Caco-2 (cell line): ENCODE measurements around the gene KRT78. TPM values are rescaled to one million over a fixed set of nuclear protein-coding genes. Genes with fewer than 3 reads are reported as not detected.

Source experiments
- BruUV-seq: library from RNA; stranded (reverse); fragments of 400-500 nt; replicated peaks from 2 replicates; lab custom pipeline; 2021; lab: Mats Ljungman, UMichigan
- CTCF ChIA-PET: fragments of 300-600 bp; sonication (Branson Sonifier 250); formaldehyde crosslinking; loops from one replicate; lab custom pipeline; 2022; ENCODE audit warnings: antibody characterized with exemption; lab: Charles Lee
- POLR2A ChIA-PET: fragments of 300-600 bp; sonication (Branson Sonifier 250); formaldehyde crosslinking; loops from one replicate; lab custom pipeline; 2022; ENCODE audit warnings: antibody characterized with exemption; lab: Charles Lee
- DNase-seq, 2 experiments: peaks; one replicate each; pipeline versions ENCODE4 v3.0.0 to v3.0.0-alpha.2; 2020 to 2022
- H3K27me3 ChIP-seq: replicated peaks from 2 replicates; pipeline ENCODE4 v1.6.0; 2011; ENCODE audit warnings: low read length; ENCODE audit not compliant: control insufficient read depth, insufficient read depth
- H3K36me3 ChIP-seq: 2 replicates; pipeline ENCODE4 v1.5.1; 2011; ENCODE audit warnings: low read length; ENCODE audit not compliant: control insufficient read depth, insufficient read depth
- H3K4me1 ChIP-seq: fragments of 250-450 bp; sonication (Bioruptor Pico); 2 replicates; pipeline ENCODE4 v1.5.1; 2020; ENCODE audit warnings: mild to moderate bottlenecking
- H3K4me3 ChIP-seq: 2 replicates; pipeline ENCODE4 v1.5.1; 2011; ENCODE audit warnings: low read depth, mild to moderate bottlenecking, control low read depth, low read length
- H3K9me3 ChIP-seq: fragments of 250-450 bp; sonication (Bioruptor Pico); 2 replicates; pipeline ENCODE4 v1.5.1; 2020; ENCODE audit warnings: mild to moderate bottlenecking, moderate library complexity
- H3K27ac Mint-ChIP-seq: one replicate; pipeline ENCODE4 v1.8.0; 2022; ENCODE audit warnings: mixed read lengths; ENCODE audit not compliant: unreplicated experiment
- H3K27me3 Mint-ChIP-seq: one replicate; pipeline ENCODE4 v1.8.0; 2022; ENCODE audit warnings: mixed read lengths; ENCODE audit not compliant: insufficient read depth, unreplicated experiment
- H3K36me3 Mint-ChIP-seq: one replicate; pipeline ENCODE4 v1.8.0; 2022; ENCODE audit warnings: mild to moderate bottlenecking, mixed read lengths; ENCODE audit not compliant: insufficient read depth, unreplicated experiment
- H3K4me1 Mint-ChIP-seq: one replicate; pipeline ENCODE4 v1.8.0; 2022; ENCODE audit warnings: low read depth, mixed read lengths; ENCODE audit not compliant: unreplicated experiment
- H3K4me3 Mint-ChIP-seq: one replicate; pipeline ENCODE4 v1.8.0; 2022; ENCODE audit warnings: mild to moderate bottlenecking, moderate library complexity, mixed read lengths; ENCODE audit not compliant: unreplicated experiment
- H3K9me3 Mint-ChIP-seq: one replicate; pipeline ENCODE4 v1.8.0; 2022; ENCODE audit warnings: mixed read lengths; ENCODE audit not compliant: unreplicated experiment
- CTCF ChIP-seq, 2 experiments: fragments of 200-600 bp in 1 of 2; IDR thresholded peaks; 1 replicate in 1 of 2; 2 replicates in 1 of 2; pipeline versions ENCODE4 v1.5.1 to v1.8.0; 2011 to 2022; ENCODE audit warnings: antibody characterized with exemption in 1 of 2, control low read depth in 1 of 2, inconsistent platforms in 1 of 2, low read depth in 1 of 2, low read length in 1 of 2, mild to moderate bottlenecking in 1 of 2, moderate library complexity in 1 of 2; ENCODE audit not compliant: insufficient read depth in 1 of 2, severe bottlenecking in 1 of 2, unreplicated experiment in 1 of 2
- intact Hi-C: fragments of 100-400 bp; cut with micrococcal nuclease; formaldehyde crosslinking; loops from one replicate; pipeline ENCODE4 v1.10.0; 2022; ENCODE audit not compliant: unreplicated experiment
- total RNA-seq: library from RNA; stranded (reverse); gene quantifications from 2 replicates; pipeline ENCODE4 v1.2.3, GENCODE V29; 2022

Gene KRT78
- total RNA-seq, 1 experiment from 2014 or later = not detected

GRCh38 chr12:52794479-52795331, 54.1 kb downstream of the KRT78 start:
- intact Hi-C loops = no loop called here
- no peaks in the 10 kb centered on the region for H3K9me3 ChIP-seq
- no peak overlapping the region for H3K4me3 Mint-ChIP-seq
- no peaks in the 10 kb centered on the region for H3K27me3 Mint-ChIP-seq
- H3K27ac Mint-ChIP-seq = no peak overlapping the region
- no peak for TF ChIP-seq CTCF (IDR thresholded peaks at IDR 0.05; ENCODE audit: insufficient read depth in 1 of 2, low read depth in 1 of 2, low read length in 1 of 2, severe bottlenecking in 1 of 2, unreplicated experiment in 1 of 2)
- no peak for DNase-seq
- no peaks in the 10 kb centered on the region for H3K36me3 ChIP-seq
- CTCF ChIA-PET = no interaction called here
- no peaks in the 10 kb centered on the region for H3K36me3 Mint-ChIP-seq
- peaks cover 11% of the 10 kb centered on the region for H3K4me1 Mint-ChIP-seq
- no peaks in the 10 kb centered on the region for H3K9me3 Mint-ChIP-seq
- BruUV-seq = no TSS peak
- POLR2A ChIA-PET = no interaction called here
- no peaks in the 10 kb centered on the region for H3K27me3 ChIP-seq
- no peak overlapping the region for H3K4me3 ChIP-seq
- H3K4me1 ChIP-seq = peaks cover 12% of the 10 kb centered on the region

GRCh38 chr12:52792185-52793029, 56.4 kb downstream of the KRT78 start:
- Histone ChIP-seq H3K4me1 (no peaks in the 10 kb centered on the region), H3K9me3 (no peaks in the 10 kb centered on the region), H3K36me3 (no peaks in the 10 kb centered on the region), H3K4me3 (no peak overlapping the region), H3K27me3 (no peaks in the 10 kb centered on the region)
- Mint-ChIP-seq H3K9me3 (no peaks in the 10 kb centered on the region), H3K4me1 (no peaks in the 10 kb centered on the region), H3K27me3 (no peaks in the 10 kb centered on the region), H3K4me3 (no peak overlapping the region), H3K36me3 (no peaks in the 10 kb centered on the region), H3K27ac (no peak overlapping the region)
- BruUV-seq = no TSS peak
- POLR2A ChIA-PET = no interaction called here
- CTCF ChIA-PET = no interaction called here
- no peak for DNase-seq
- no peak for TF ChIP-seq CTCF (IDR thresholded peaks at IDR 0.05; ENCODE audit: insufficient read depth in 1 of 2, low read depth in 1 of 2, low read length in 1 of 2, severe bottlenecking in 1 of 2, unreplicated experiment in 1 of 2)
- intact Hi-C loops = no loop called here
